CD14-positive monocyte (primary cell): ENCODE results near the gene VDAC1. TPM values are rescaled to one million over a fixed set of nuclear protein-coding genes. Genes with fewer than 3 reads are reported as not detected.

Experiments used
- DNase-seq, 3 donors: peaks; one replicate each; pipeline ENCODE4 v3.0.0-alpha.2; 2011 to 2022
- H2AFZ ChIP-seq: 2 replicates; pipeline ENCODE4 v1.6.0; 2012; ENCODE audit warnings: mild to moderate bottlenecking, low read depth, low read length, inconsistent platforms; ENCODE audit not compliant: insufficient read depth, poor library complexity, severe bottlenecking
- H3K27ac ChIP-seq, 2 donors: 1 replicate in 1 of 2; 2 replicates in 1 of 2; pipeline ENCODE4 v1.5.1; 2012 to 2013; ENCODE audit warnings: low read length in 2 of 2, control low read depth in 1 of 2, inconsistent platforms in 1 of 2, low read depth in 1 of 2, mild to moderate bottlenecking in 1 of 2
- H3K27me3 ChIP-seq, 2 donors: one replicate each; pipeline versions ENCODE4 v1.6.0 to v1.6.1; 2011 to 2013; ENCODE audit warnings: low read length in 2 of 2; ENCODE audit not compliant: control insufficient read depth in 2 of 2, insufficient read depth in 2 of 2
- H3K36me3 ChIP-seq, 2 donors: replicated peaks in 1 of 2; 1 replicate in 1 of 2; 2 replicates in 1 of 2; pipeline versions ENCODE4 v1.5.1 to v1.6.1; 2012 to 2013; ENCODE audit warnings: low read length in 2 of 2, control low read depth in 1 of 2, inconsistent platforms in 1 of 2, mild to moderate bottlenecking in 1 of 2; ENCODE audit not compliant: insufficient read depth in 2 of 2, control insufficient read depth in 1 of 2
- H3K4me1 ChIP-seq, 2 donors: 1 replicate in 1 of 2; 2 replicates in 1 of 2; pipeline versions ENCODE4 v1.5.1 to v1.6.1; 2012 to 2013; ENCODE audit warnings: low read length in 2 of 2, control low read depth in 1 of 2, inconsistent platforms in 1 of 2, mild to moderate bottlenecking in 1 of 2, moderate library complexity in 1 of 2; ENCODE audit not compliant: insufficient read depth in 2 of 2, control insufficient read depth in 1 of 2
- H3K4me2 ChIP-seq: replicated peaks from 2 replicates; pipeline ENCODE3; 2012; ENCODE audit warnings: low read length, moderate library complexity, mild to moderate bottlenecking; ENCODE audit not compliant: poor library complexity, severe bottlenecking; ENCODE audit errors: extremely low read depth
- H3K4me3 ChIP-seq, 3 experiments: fragments of 200-600 bp in 1 of 3; sonication (generic) in 1 of 3; replicated peaks in 1 of 3; 1 replicate in 2 of 3; 2 replicates in 1 of 3; pipeline ENCODE4 v1.5.1; 2011 to 2013; ENCODE audit warnings: low read length in 3 of 3, mild to moderate bottlenecking in 3 of 3, control low read depth in 2 of 3, low read depth in 2 of 3, inconsistent platforms in 1 of 3, moderate library complexity in 1 of 3
- H3K79me2 ChIP-seq: 2 replicates; pipeline ENCODE4 v1.6.0; 2012; ENCODE audit warnings: mild to moderate bottlenecking, control low read depth, inconsistent platforms, low read length, moderate library complexity; ENCODE audit not compliant: insufficient read depth
- H3K9ac ChIP-seq: 2 replicates; pipeline ENCODE4 v1.6.0; 2017; ENCODE audit warnings: low read length, mild to moderate bottlenecking; ENCODE audit not compliant: insufficient read depth, poor library complexity, severe bottlenecking
- H3K9me3 ChIP-seq, 2 donors: replicated peaks in 1 of 2; 1 replicate in 1 of 2; 2 replicates in 1 of 2; pipeline versions ENCODE4 v1.5.1 to v1.6.1; 2012 to 2013; ENCODE audit warnings: low read length in 2 of 2, control low read depth in 1 of 2; ENCODE audit not compliant: control insufficient read depth in 1 of 2, insufficient read depth in 1 of 2
- H4K20me1 ChIP-seq: 2 replicates; pipeline ENCODE4 v1.6.0; 2012; ENCODE audit warnings: mild to moderate bottlenecking, low read length, control low read depth, moderate library complexity; ENCODE audit not compliant: insufficient read depth
- H3K27ac Mint-ChIP-seq, 7 donors: one replicate each; pipeline ENCODE4 v1.8.0; 2020; ENCODE audit warnings: mild to moderate bottlenecking in 7 of 7, mixed read lengths in 7 of 7, moderate library complexity in 6 of 7, inconsistent platforms in 2 of 7
- H3K27me3 Mint-ChIP-seq, 3 donors: one replicate each; pipeline ENCODE4 v1.8.0; 2021 to 2022; ENCODE audit warnings: low read depth in 3 of 3, mild to moderate bottlenecking in 3 of 3, mixed read lengths in 3 of 3, moderate library complexity in 3 of 3, inconsistent platforms in 1 of 3
- H3K36me3 Mint-ChIP-seq, 2 donors: one replicate each; pipeline ENCODE4 v1.8.0; 2020; ENCODE audit warnings: mixed read lengths in 2 of 2, inconsistent platforms in 1 of 2, mild to moderate bottlenecking in 1 of 2
- H3K4me1 Mint-ChIP-seq: one replicate; pipeline ENCODE4 v1.8.0; 2020; ENCODE audit warnings: mild to moderate bottlenecking, mixed read lengths
- H3K4me3 Mint-ChIP-seq, 2 donors: one replicate each; pipeline ENCODE4 v1.8.0; 2020; ENCODE audit warnings: mild to moderate bottlenecking in 2 of 2, mixed read lengths in 2 of 2, moderate library complexity in 1 of 2
- H3K9me3 Mint-ChIP-seq, 7 donors: one replicate each; pipeline ENCODE4 v1.8.0; 2020 to 2022; ENCODE audit warnings: mixed read lengths in 7 of 7, mild to moderate bottlenecking in 6 of 7, moderate library complexity in 6 of 7, inconsistent platforms in 2 of 7
- WGBS: methylation state at CpG from one replicate; pipeline ENCODE4 v1.1.5; 2013; ENCODE audit warnings: missing lambda C conversion rate; ENCODE audit not compliant: insufficient coverage; 5-methylcytosine and 5-hydroxymethylcytosine counted together
- intact Hi-C, 2 donors: fragments of 100-400 bp; cut with micrococcal nuclease; formaldehyde crosslinking; loops; one replicate each; pipeline versions ENCODE4 v1.15.0 to v1.15.1; 2023
- polyA plus RNA-seq, 3 donors: library from polyadenylated mRNA; depleted of rRNA in 1 of 3; unstranded in 2 of 3; stranded (reverse) in 1 of 3; fragments of 300-500 nt in 2 of 3; fragments of >200 nt in 1 of 3; fragmentation: Illumina TruSeq in 2 of 3; gene quantifications; 1 replicate in 2 of 3; 2 replicates in 1 of 3; pipeline ENCODE4 v1.2.3, GENCODE V29; 2012 to 2021
- TF ChIP-seq, protein P1 (sequence below): fragments of 200-600 bp; IDR thresholded peaks from one replicate; pipeline ENCODE4 v1.8.0; 2022; ENCODE audit warnings: antibody characterized with exemption, mild to moderate bottlenecking

VDAC1 gene
- polyA plus RNA-seq, 3 donors = 59.9 to 107 (median 84.4) TPM

DNA sequence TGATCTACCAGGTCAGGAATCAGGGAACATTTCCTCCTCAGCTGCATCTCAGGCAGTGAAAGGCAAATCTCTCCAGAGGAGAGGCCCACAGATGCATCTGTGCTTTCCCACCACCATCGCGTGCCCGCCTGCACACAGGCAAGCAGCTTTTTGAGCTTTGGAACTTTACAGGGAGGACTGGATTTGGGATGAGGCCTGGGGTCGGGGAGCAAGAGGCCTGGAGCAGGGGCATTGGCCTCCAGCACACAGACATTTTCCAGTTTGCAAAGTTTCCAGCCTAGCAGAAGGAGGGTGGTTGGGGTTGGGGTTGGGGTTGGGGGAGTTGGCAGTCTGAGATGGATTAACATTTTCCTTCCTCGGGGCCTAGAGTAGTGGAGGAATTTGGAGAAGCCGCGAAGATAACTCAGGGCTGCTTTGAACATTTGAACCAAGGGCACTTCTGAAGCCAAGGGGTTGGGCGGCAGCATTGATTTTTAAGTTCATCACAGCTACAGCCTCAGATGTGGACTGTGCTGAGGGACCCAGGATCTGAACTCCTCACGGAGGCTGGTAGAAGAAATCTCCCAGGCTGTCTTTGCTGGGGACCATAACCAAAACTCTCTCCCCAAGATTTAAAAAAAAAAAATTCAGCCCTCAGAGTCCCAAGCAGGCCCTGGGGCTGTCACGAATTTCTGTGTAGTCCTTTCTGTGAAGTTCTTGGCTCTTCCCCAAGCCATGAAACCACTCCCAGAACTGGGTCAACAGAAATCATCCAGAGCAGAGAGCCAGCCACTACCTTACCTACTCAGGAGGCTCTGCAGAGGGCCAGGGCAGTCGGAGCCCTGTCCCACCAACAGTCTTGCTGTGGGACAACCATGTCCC, 61.9 kb downstream of the VDAC1 start:
- Histone ChIP-seq H3K79me2 (no peaks in the 10 kb centered on the region), H3K36me3 (no peaks in the 10 kb centered on the region), H2AFZ (no peak overlapping the region), H3K27ac (no peak overlapping the region), H4K20me1 (no peaks in the 10 kb centered on the region), H3K4me3 (no peak overlapping the region), H3K4me2 (no peak overlapping the region), H3K4me1 (no peaks in the 10 kb centered on the region), H3K9ac (no peak overlapping the region), H3K9me3 (no peaks in the 10 kb centered on the region), H3K27me3 (no peaks in the 10 kb centered on the region)
- intact Hi-C loops = no loop called here
- no peak overlapping the region for H3K4me3 Mint-ChIP-seq
- no peak overlapping the region for H3K27ac Mint-ChIP-seq
- H3K4me1 Mint-ChIP-seq = peaks cover 4% of the 10 kb centered on the region
- H3K36me3 Mint-ChIP-seq = no peaks in the 10 kb centered on the region
- 64% methylated on average over 6 of the region's 11 CpGs for WGBS
- DNase-seq = no peak
- TF ChIP-seq, protein P1, sequence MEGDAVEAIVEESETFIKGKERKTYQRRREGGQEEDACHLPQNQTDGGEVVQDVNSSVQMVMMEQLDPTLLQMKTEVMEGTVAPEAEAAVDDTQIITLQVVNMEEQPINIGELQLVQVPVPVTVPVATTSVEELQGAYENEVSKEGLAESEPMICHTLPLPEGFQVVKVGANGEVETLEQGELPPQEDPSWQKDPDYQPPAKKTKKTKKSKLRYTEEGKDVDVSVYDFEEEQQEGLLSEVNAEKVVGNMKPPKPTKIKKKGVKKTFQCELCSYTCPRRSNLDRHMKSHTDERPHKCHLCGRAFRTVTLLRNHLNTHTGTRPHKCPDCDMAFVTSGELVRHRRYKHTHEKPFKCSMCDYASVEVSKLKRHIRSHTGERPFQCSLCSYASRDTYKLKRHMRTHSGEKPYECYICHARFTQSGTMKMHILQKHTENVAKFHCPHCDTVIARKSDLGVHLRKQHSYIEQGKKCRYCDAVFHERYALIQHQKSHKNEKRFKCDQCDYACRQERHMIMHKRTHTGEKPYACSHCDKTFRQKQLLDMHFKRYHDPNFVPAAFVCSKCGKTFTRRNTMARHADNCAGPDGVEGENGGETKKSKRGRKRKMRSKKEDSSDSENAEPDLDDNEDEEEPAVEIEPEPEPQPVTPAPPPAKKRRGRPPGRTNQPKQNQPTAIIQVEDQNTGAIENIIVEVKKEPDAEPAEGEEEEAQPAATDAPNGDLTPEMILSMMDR = no peak
- peaks cover 1 to 12% (median 1%) of the 10 kb centered on the region in 3 donors for H3K27me3 Mint-ChIP-seq
- peaks cover 2 to 5% (median 2%) of the 10 kb centered on the region in 7 donors for H3K9me3 Mint-ChIP-seq

- no peak for DNase-seq
- no peaks in the 10 kb centered on the region for H3K4me1 ChIP-seq
- H3K4me2 ChIP-seq = no peak overlapping the region
- H3K27me3 ChIP-seq = no peaks in the 10 kb centered on the region
- intact Hi-C loops = no loop called here
- Mint-ChIP-seq H3K4me1 (peaks cover 4% of the 10 kb centered on the region), H3K27ac (no peak overlapping the region), H3K27me3 (peaks cover 1 to 12% (median 1%) of the 10 kb centered on the region in 3 donors), H3K4me3 (no peak overlapping the region), H3K9me3 (peaks cover 2 to 6% (median 3%) of the 10 kb centered on the region in 7 donors), H3K36me3 (no peaks in the 10 kb centered on the region)
- H3K36me3 ChIP-seq = no peaks in the 10 kb centered on the region
- H3K27ac ChIP-seq = no peak overlapping the region
- WGBS = 80% methylated on average over 1 of the region's 8 CpGs
- H3K79me2 ChIP-seq = no peaks in the 10 kb centered on the region
- H3K9ac ChIP-seq = no peak overlapping the region
- H2AFZ ChIP-seq = no peak overlapping the region
- no peaks in the 10 kb centered on the region for H4K20me1 ChIP-seq
- H3K9me3 ChIP-seq = no peaks in the 10 kb centered on the region
- TF ChIP-seq, protein P1 = no peak
- H3K4me3 ChIP-seq = no peak overlapping the region
Measured at GRCh38 chr5:133941456-133942196, 63.1 kb downstream of the VDAC1 start.
